Measurements from ENCODE around the gene WNK2. TPM values are rescaled to one million over a fixed set of nuclear protein-coding genes. Genes with fewer than 3 reads are reported as not detected.

Gene WNK2
- total RNA-seq, 4 donors from 2014 or later, result 18.6 to 89.9 (median 40.8) TPM

DNA sequence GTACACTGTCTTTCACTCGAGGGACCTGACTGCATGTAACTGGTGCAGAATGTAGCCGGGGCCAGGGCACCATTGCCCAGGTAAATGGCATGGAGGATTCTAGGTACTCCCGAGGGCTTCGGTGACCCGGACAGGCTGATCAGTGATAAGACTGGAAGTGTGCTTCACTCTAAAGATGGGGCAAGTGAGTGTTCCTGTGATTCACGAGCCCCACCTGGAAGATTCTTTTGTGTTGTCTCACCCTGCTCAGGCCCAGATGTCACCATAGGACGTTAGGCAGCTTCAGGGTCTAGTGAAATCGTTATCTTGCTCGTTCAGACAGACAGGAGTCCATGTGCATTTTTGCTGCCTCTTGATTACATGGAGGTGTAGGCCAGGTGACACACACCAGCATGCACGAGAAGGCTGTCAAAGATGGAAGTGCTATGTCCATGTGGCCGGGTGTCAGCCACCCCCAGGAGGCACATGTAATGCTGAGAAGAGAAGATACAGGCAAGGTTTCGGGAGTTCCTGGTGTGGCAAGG is 73.9 kb downstream of the WNK2 start:
- Histone ChIP-seq H3K9me3 (no peaks in the 10 kb centered on the region), H3K27ac (replicated peaks in 1 of 4) (no peak overlapping the region), H3K27me3 (no peaks in the 10 kb centered on the region), H3K36me3 (peaks cover 0 to 74% (median 31%) of the 10 kb centered on the region in 4 donors), H3K4me3 (no peak overlapping the region), H3K4me1 (peaks cover 0 to 4% (median 1%) of the 10 kb centered on the region in 4 donors)
- DNase-seq (ENCODE audit: extremely low spot score), result no peak
- 76% methylated on average over 7 of the region's 12 CpGs for WGBS
- TF ChIP-seq, protein P1, sequence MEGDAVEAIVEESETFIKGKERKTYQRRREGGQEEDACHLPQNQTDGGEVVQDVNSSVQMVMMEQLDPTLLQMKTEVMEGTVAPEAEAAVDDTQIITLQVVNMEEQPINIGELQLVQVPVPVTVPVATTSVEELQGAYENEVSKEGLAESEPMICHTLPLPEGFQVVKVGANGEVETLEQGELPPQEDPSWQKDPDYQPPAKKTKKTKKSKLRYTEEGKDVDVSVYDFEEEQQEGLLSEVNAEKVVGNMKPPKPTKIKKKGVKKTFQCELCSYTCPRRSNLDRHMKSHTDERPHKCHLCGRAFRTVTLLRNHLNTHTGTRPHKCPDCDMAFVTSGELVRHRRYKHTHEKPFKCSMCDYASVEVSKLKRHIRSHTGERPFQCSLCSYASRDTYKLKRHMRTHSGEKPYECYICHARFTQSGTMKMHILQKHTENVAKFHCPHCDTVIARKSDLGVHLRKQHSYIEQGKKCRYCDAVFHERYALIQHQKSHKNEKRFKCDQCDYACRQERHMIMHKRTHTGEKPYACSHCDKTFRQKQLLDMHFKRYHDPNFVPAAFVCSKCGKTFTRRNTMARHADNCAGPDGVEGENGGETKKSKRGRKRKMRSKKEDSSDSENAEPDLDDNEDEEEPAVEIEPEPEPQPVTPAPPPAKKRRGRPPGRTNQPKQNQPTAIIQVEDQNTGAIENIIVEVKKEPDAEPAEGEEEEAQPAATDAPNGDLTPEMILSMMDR (IDR thresholded peaks at IDR 0.05), result no peak
- TF ChIP-seq POLR2AphosphoS5 (IDR thresholded peaks at IDR 0.05), result no peak
- TF ChIP-seq EP300 (IDR thresholded peaks at IDR 0.05), result no peak
- no peak for TF ChIP-seq POLR2A (IDR thresholded peaks at IDR 0.05; ENCODE audit: low read depth)
- intact Hi-C loops (cut with DNase I), result no loop called here

DNA sequence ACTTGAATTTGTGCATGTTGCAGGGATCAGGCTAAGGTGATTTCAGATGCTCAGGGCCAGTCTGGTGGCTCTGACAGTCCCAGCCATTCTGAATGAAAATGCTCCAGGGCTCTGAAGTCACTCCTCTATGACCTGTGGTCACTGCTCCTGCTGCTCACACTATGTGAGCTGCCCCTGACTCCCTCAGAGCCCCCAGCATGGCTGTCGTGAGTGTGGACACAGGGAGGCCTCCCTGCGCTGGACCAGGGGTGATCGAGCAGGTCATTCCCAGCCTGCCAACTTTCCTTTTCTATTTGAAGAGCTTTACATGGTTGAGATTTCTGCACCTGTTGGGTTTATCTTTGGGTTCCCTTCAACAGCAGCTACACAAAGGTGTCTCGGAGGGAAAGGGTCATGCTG is 74.5 kb downstream of the WNK2 start:
- peaks cover 0 to 69% (median 34%) of the 10 kb centered on the region in 4 donors for H3K36me3 ChIP-seq
- no peak for DNase-seq (ENCODE audit: extremely low spot score)
- H3K27ac ChIP-seq (replicated peaks in 1 of 4), result no peak overlapping the region
- 88% methylated on average over 4 of the region's 4 CpGs for WGBS
- no peaks in the 10 kb centered on the region for H3K27me3 ChIP-seq
- H3K9me3 ChIP-seq, result no peaks in the 10 kb centered on the region
- intact Hi-C loops (cut with DNase I), result no loop called here
- no peak for TF ChIP-seq POLR2AphosphoS5 (IDR thresholded peaks at IDR 0.05)
- TF ChIP-seq, protein P1 (IDR thresholded peaks at IDR 0.05), result no peak
- no peak for TF ChIP-seq POLR2A (IDR thresholded peaks at IDR 0.05; ENCODE audit: low read depth)
- TF ChIP-seq EP300 (IDR thresholded peaks at IDR 0.05), result no peak
- peaks cover 0 to 4% (median 0%) of the 10 kb centered on the region in 4 donors for H3K4me1 ChIP-seq
- H3K4me3 ChIP-seq, result no peak overlapping the region

DNA sequence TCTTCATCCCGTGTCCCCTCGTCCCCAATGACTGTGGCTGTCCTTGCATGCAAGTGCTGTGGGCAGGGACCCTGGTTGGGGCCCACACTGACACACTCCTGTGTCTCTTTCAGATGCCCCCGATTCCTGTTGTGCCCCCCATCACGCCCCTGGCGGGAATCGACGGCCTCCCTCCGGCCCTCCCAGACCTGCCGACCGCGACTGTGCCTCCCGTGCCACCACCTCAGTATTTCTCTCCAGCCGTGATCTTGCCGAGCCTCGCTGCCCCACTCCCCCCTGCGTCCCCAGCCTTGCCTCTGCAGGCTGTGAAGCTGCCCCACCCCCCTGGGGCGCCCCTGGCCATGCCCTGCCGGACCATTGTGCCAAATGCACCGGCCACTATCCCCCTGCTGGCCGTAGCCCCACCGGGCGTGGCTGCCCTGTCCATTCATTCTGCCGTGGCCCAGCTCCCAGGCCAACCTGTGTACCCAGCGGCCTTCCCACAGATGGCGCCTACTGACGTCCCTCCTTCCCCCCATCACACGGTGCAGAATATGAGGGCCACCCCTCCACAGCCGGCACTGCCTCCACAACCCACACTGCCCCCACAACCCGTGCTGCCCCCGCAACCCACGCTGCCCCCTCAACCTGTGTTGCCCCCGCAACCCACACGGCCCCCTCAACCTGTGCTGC is 75.0 kb downstream of the WNK2 start:
- intact Hi-C loops (cut with DNase I), result no loop called here
- Histone ChIP-seq H3K27ac (replicated peaks in 1 of 4) (no peak overlapping the region), H3K4me3 (no peak overlapping the region), H3K36me3 (peaks cover 0 to 67% (median 35%) of the 10 kb centered on the region in 4 donors), H3K4me1 (peaks cover 0 to 4% (median 0%) of the 10 kb centered on the region in 4 donors), H3K9me3 (no peaks in the 10 kb centered on the region), H3K27me3 (no peaks in the 10 kb centered on the region)
- 88% methylated on average over 26 of the region's 33 CpGs for WGBS
- DNase-seq (ENCODE audit: extremely low spot score), result no peak
- TF ChIP-seq POLR2AphosphoS5 (IDR thresholded peaks at IDR 0.05) (no peak), POLR2A (IDR thresholded peaks at IDR 0.05; ENCODE audit: low read depth) (no peak), EP300 (IDR thresholded peaks at IDR 0.05) (no peak)
- TF ChIP-seq, protein P1 (IDR thresholded peaks at IDR 0.05), result no peak

DNA sequence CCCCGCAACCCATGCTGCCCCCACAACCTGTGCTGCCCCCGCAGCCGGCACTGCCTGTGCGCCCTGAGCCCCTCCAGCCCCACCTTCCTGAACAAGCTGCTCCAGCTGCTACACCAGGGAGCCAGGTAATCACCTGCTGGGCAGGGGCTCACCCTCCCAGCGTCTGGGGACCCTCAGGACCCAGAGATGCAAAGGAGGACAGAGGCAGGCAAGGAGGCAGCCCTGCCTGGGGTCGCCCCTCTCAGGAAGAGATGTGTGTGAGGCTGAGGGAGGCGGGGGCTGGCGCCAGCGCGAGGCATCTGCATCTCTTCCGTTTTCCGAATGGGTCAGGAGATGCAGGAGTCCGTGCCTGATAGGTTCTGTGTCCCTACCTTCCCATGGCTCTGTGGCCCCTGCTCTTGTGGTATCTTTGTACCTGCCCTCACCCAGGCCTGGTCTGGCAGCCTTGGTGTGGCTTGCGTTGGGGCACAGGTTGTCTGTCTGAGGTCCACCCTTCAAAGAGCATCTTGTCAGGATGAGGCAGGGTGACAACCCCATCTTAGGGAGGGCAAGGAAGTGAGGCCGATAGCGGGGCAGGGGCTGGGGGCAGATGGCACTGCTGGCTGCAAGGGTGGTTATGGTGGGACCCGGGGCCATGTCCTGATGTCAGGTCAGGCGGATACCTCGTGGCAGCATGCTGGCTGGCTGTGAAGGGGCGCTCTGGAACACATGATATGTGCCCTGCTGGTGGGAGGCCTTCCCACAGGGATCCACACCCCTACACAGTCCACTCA is 75.7 kb downstream of the WNK2 start:
- peaks cover 0 to 4% (median 0%) of the 10 kb centered on the region in 4 donors for H3K4me1 ChIP-seq
- no peaks in the 10 kb centered on the region for H3K9me3 ChIP-seq
- H3K36me3 ChIP-seq, result peaks cover 0 to 67% (median 34%) of the 10 kb centered on the region in 4 donors
- no peaks in the 10 kb centered on the region for H3K27me3 ChIP-seq
- TF ChIP-seq, protein P1 (IDR thresholded peaks at IDR 0.05), result no peak
- no peak for TF ChIP-seq EP300 (IDR thresholded peaks at IDR 0.05)
- no peak for TF ChIP-seq POLR2AphosphoS5 (IDR thresholded peaks at IDR 0.05)
- H3K4me3 ChIP-seq, result no peak overlapping the region
- DNase-seq (ENCODE audit: extremely low spot score), result no peak
- H3K27ac ChIP-seq (replicated peaks in 1 of 4), result no peak overlapping the region
- WGBS, result 91% methylated on average over 9 of the region's 20 CpGs
- intact Hi-C loops (cut with DNase I), result no loop called here

Data from esophagus muscularis mucosa (tissue), 4 donors.